ENCODE measurements around the gene GFRA1.

Gene GFRA1

GRCh38 chr10:116071453-116072148 is 201.4 kb downstream of the GFRA1 start:
- H2BK12ac ChIP-seq (ENCODE audit: low read length): no peak overlapping the region
- no CpG with 5 or more reads among the region's 5 CpGs for WGBS, 2 donors (ENCODE audit: extremely low coverage in 2 of 2, insufficient read length in 2 of 2, insufficient replicate concordance in 1 of 2)
- DNase-seq (ENCODE audit: low spot score): no peak
- no peak overlapping the region for H2BK120ac ChIP-seq (ENCODE audit: low read depth, low read length)
- no peak overlapping the region for H3K18ac ChIP-seq (ENCODE audit: low read length)
- H3K4me1 ChIP-seq (ENCODE audit: control insufficient read depth in 2 of 2, insufficient read depth in 1 of 2, low read depth in 1 of 2, low read length in 2 of 2): peaks cover 7 to 8% of the 10 kb centered on the region in 2 donors
- H3K4me2 ChIP-seq (ENCODE audit: insufficient read depth, low read length, poor library complexity, severe bottlenecking): no peak overlapping the region
- H2AK5ac ChIP-seq (ENCODE audit: low read depth, low read length): no peak overlapping the region
- H3K27ac ChIP-seq (replicated peaks; ENCODE audit: low read length): no peak overlapping the region
- no peak overlapping the region for H3K14ac ChIP-seq (ENCODE audit: low read length)
- H3K9ac ChIP-seq (ENCODE audit: low read depth, low read length, poor library complexity): no peak overlapping the region
- H3K4me3 ChIP-seq (ENCODE audit: low read length in 2 of 2): no peak overlapping the region
- no peaks in the 10 kb centered on the region for H3K9me3 ChIP-seq (replicated peaks in 1 of 2; ENCODE audit: control insufficient read depth in 2 of 2, insufficient read depth in 1 of 2, low read depth in 1 of 2, low read length in 2 of 2)
- no peak overlapping the region for H2AFZ ChIP-seq (ENCODE audit: low read length)
- H4K8ac ChIP-seq (ENCODE audit: low read depth, low read length): no peak overlapping the region
- H4K91ac ChIP-seq (ENCODE audit: low read depth, low read length, poor library complexity): no peak overlapping the region
- H3K79me1 ChIP-seq (ENCODE audit: low read depth, low read length): no peaks in the 10 kb centered on the region
- no peak overlapping the region for H2BK15ac ChIP-seq (ENCODE audit: low read length)
- H3K4ac ChIP-seq (ENCODE audit: low read length): no peak overlapping the region
- H2BK5ac ChIP-seq (ENCODE audit: low read length): no peak overlapping the region
- H3K23ac ChIP-seq (ENCODE audit: low read depth, low read length, poor library complexity): no peak overlapping the region
- H3K27me3 ChIP-seq (ENCODE audit: control insufficient read depth in 3 of 3, insufficient read depth in 3 of 3, low read depth in 1 of 3, low read length in 3 of 3): no peaks in the 10 kb centered on the region
- peaks cover 0 to 28% of the 10 kb centered on the region in 2 donors for H3K36me3 ChIP-seq (replicated peaks in 1 of 2; ENCODE audit: control insufficient read depth in 2 of 2, insufficient read depth in 2 of 2, low read length in 2 of 2)

GRCh38 chr10:116070743-116071320 is 202.2 kb downstream of the GFRA1 start:
- Histone ChIP-seq H2AFZ (ENCODE audit: low read length) (no peak overlapping the region), H3K4me3 (ENCODE audit: low read length in 2 of 2) (no peak overlapping the region), H3K4me1 (ENCODE audit: control insufficient read depth in 2 of 2, insufficient read depth in 1 of 2, low read depth in 1 of 2, low read length in 2 of 2) (peaks cover 7 to 8% of the 10 kb centered on the region in 2 donors), H3K4me2 (ENCODE audit: insufficient read depth, low read length, poor library complexity, severe bottlenecking) (no peak overlapping the region), H3K9ac (ENCODE audit: low read depth, low read length, poor library complexity) (no peak overlapping the region), H2AK5ac (ENCODE audit: low read depth, low read length) (no peak overlapping the region), H3K27ac (replicated peaks; ENCODE audit: low read length) (no peak overlapping the region), H3K79me1 (ENCODE audit: low read depth, low read length) (no peaks in the 10 kb centered on the region), H2BK5ac (ENCODE audit: low read length) (no peak overlapping the region), H3K23ac (ENCODE audit: low read depth, low read length, poor library complexity) (no peak overlapping the region), H3K36me3 (replicated peaks in 1 of 2; ENCODE audit: control insufficient read depth in 2 of 2, insufficient read depth in 2 of 2, low read length in 2 of 2) (peaks cover 0 to 32% of the 10 kb centered on the region in 2 donors), H2BK120ac (ENCODE audit: low read depth, low read length) (no peak overlapping the region), H3K14ac (ENCODE audit: low read length) (no peak overlapping the region), H3K27me3 (ENCODE audit: control insufficient read depth in 3 of 3, insufficient read depth in 3 of 3, low read depth in 1 of 3, low read length in 3 of 3) (no peaks in the 10 kb centered on the region), H4K8ac (ENCODE audit: low read depth, low read length) (no peak overlapping the region), H2BK12ac (ENCODE audit: low read length) (no peak overlapping the region), H3K18ac (ENCODE audit: low read length) (no peak overlapping the region), H4K91ac (ENCODE audit: low read depth, low read length, poor library complexity) (no peak overlapping the region), H2BK15ac (ENCODE audit: low read length) (no peak overlapping the region), H3K9me3 (replicated peaks in 1 of 2; ENCODE audit: control insufficient read depth in 2 of 2, insufficient read depth in 1 of 2, low read depth in 1 of 2, low read length in 2 of 2) (no peaks in the 10 kb centered on the region), H3K4ac (ENCODE audit: low read length) (no peak overlapping the region)
- no CpG with 5 or more reads among the region's 5 CpGs for WGBS, 2 donors (ENCODE audit: extremely low coverage in 2 of 2, insufficient read length in 2 of 2, insufficient replicate concordance in 1 of 2)
- DNase-seq (ENCODE audit: low spot score): no peak

GRCh38 chr10:116069856-116070255 is 203.2 kb downstream of the GFRA1 start:
- no peak for DNase-seq (ENCODE audit: low spot score)
- H3K23ac ChIP-seq (ENCODE audit: low read depth, low read length, poor library complexity): no peak overlapping the region
- no peak overlapping the region for H4K91ac ChIP-seq (ENCODE audit: low read depth, low read length, poor library complexity)
- no peak overlapping the region for H2BK5ac ChIP-seq (ENCODE audit: low read length)
- H3K4ac ChIP-seq (ENCODE audit: low read length): no peak overlapping the region
- H3K36me3 ChIP-seq (replicated peaks in 1 of 2; ENCODE audit: control insufficient read depth in 2 of 2, insufficient read depth in 2 of 2, low read length in 2 of 2): peaks cover 0 to 36% of the 10 kb centered on the region in 2 donors
- H2AFZ ChIP-seq (ENCODE audit: low read length): no peak overlapping the region
- H3K9me3 ChIP-seq (replicated peaks in 1 of 2; ENCODE audit: control insufficient read depth in 2 of 2, insufficient read depth in 1 of 2, low read depth in 1 of 2, low read length in 2 of 2): no peaks in the 10 kb centered on the region
- H3K27ac ChIP-seq (replicated peaks; ENCODE audit: low read length): no peak overlapping the region
- no peak overlapping the region for H4K8ac ChIP-seq (ENCODE audit: low read depth, low read length)
- H3K4me2 ChIP-seq (ENCODE audit: insufficient read depth, low read length, poor library complexity, severe bottlenecking): no peak overlapping the region
- no peaks in the 10 kb centered on the region for H3K79me1 ChIP-seq (ENCODE audit: low read depth, low read length)
- no peak overlapping the region for H2BK12ac ChIP-seq (ENCODE audit: low read length)
- no peak overlapping the region for H2BK15ac ChIP-seq (ENCODE audit: low read length)
- no peak overlapping the region for H3K18ac ChIP-seq (ENCODE audit: low read length)
- no peak overlapping the region for H2BK120ac ChIP-seq (ENCODE audit: low read depth, low read length)
- H3K9ac ChIP-seq (ENCODE audit: low read depth, low read length, poor library complexity): no peak overlapping the region
- no peaks in the 10 kb centered on the region for H3K27me3 ChIP-seq (ENCODE audit: control insufficient read depth in 3 of 3, insufficient read depth in 3 of 3, low read depth in 1 of 3, low read length in 3 of 3)
- no peak overlapping the region for H3K14ac ChIP-seq (ENCODE audit: low read length)
- H3K4me1 ChIP-seq (ENCODE audit: control insufficient read depth in 2 of 2, insufficient read depth in 1 of 2, low read depth in 1 of 2, low read length in 2 of 2): peaks cover 7 to 8% of the 10 kb centered on the region in 2 donors
- no peak overlapping the region for H3K4me3 ChIP-seq (ENCODE audit: low read length in 2 of 2)
- H2AK5ac ChIP-seq (ENCODE audit: low read depth, low read length): no peak overlapping the region
- no CpG with 5 or more reads among the region's 5 CpGs for WGBS, 2 donors (ENCODE audit: extremely low coverage in 2 of 2, insufficient read length in 2 of 2, insufficient replicate concordance in 1 of 2)

- Histone ChIP-seq H3K9me3 (replicated peaks in 1 of 2; ENCODE audit: control insufficient read depth in 2 of 2, insufficient read depth in 1 of 2, low read depth in 1 of 2, low read length in 2 of 2) (no peaks in the 10 kb centered on the region), H2AFZ (ENCODE audit: low read length) (no peak overlapping the region), H3K27me3 (ENCODE audit: control insufficient read depth in 3 of 3, insufficient read depth in 3 of 3, low read depth in 1 of 3, low read length in 3 of 3) (no peaks in the 10 kb centered on the region), H3K27ac (replicated peaks; ENCODE audit: low read length) (no peak overlapping the region), H3K4me2 (ENCODE audit: insufficient read depth, low read length, poor library complexity, severe bottlenecking) (no peak overlapping the region), H4K91ac (ENCODE audit: low read depth, low read length, poor library complexity) (no peak overlapping the region), H2BK12ac (ENCODE audit: low read length) (no peak overlapping the region), H2BK120ac (ENCODE audit: low read depth, low read length) (no peak overlapping the region), H3K14ac (ENCODE audit: low read length) (no peak overlapping the region), H3K4ac (ENCODE audit: low read length) (no peak overlapping the region), H3K79me1 (ENCODE audit: low read depth, low read length) (no peaks in the 10 kb centered on the region), H3K23ac (ENCODE audit: low read depth, low read length, poor library complexity) (no peak overlapping the region), H3K9ac (ENCODE audit: low read depth, low read length, poor library complexity) (no peak overlapping the region), H2BK15ac (ENCODE audit: low read length) (no peak overlapping the region), H3K36me3 (replicated peaks in 1 of 2; ENCODE audit: control insufficient read depth in 2 of 2, insufficient read depth in 2 of 2, low read length in 2 of 2) (peaks cover 0 to 48% of the 10 kb centered on the region in 2 donors), H3K4me1 (ENCODE audit: control insufficient read depth in 2 of 2, insufficient read depth in 1 of 2, low read depth in 1 of 2, low read length in 2 of 2) (peaks cover 0 to 2% of the 10 kb centered on the region in 2 donors), H4K8ac (ENCODE audit: low read depth, low read length) (no peak overlapping the region), H3K4me3 (ENCODE audit: low read length in 2 of 2) (no peak overlapping the region), H2BK5ac (ENCODE audit: low read length) (no peak overlapping the region), H3K18ac (ENCODE audit: low read length) (peak overlapping the region; percentile 15), H2AK5ac (ENCODE audit: low read depth, low read length) (no peak overlapping the region)
- no peak for DNase-seq (ENCODE audit: low spot score)
- WGBS, 2 donors (ENCODE audit: extremely low coverage in 2 of 2, insufficient read length in 2 of 2, insufficient replicate concordance in 1 of 2): no CpG with 5 or more reads among the region's 7 CpGs
Observed at GRCh38 chr10:116067825-116068224, 205.2 kb downstream of the GFRA1 start.
